ELR (cell line): ENCODE data around the gene CRYGA.
"Not testable (repeated sequence)": the region's sequence is repeated elsewhere in the genome, so short reads cannot be mapped to it uniquely, and the experiment has no call there.

Experiments used
- DNase-seq: peaks from one replicate; pipeline ENCODE4 v3.0.0-alpha.2; 2015; ENCODE audit warnings: low read depth

CRYGA gene

GRCh38 chr2:208127090-208127489 is 36.3 kb downstream of the CRYGA start:
- DNase-seq: no peak

- DNase-seq: no peak
Measured at GRCh38 chr2:208125251-208125650, 38.1 kb downstream of the CRYGA start.

GRCh38 chr2:208124013-208124715 is 39.2 kb downstream of the CRYGA start, which contains the start of gene CRYGD:
TSS of gene CRYGD (minus strand) at chr2:208124524. CDS start at chr2:208124473, 51 bp downstream.
- DNase-seq: not testable (repeated sequence)

- no peak for DNase-seq
Measured at GRCh38 chr2:208122248-208122647, 41.1 kb downstream of the CRYGA start.

GRCh38 chr2:208118918-208119317 is 44.5 kb downstream of the CRYGA start:
- DNase-seq: no peak

- not testable (repeated sequence) for DNase-seq
Measured at GRCh38 chr2:208117390-208117789, 46.0 kb downstream of the CRYGA start.

- no peak for DNase-seq
Measured at GRCh38 chr2:208112969-208113368, 50.4 kb downstream of the CRYGA start.

- not testable (repeated sequence) for DNase-seq
Measured at GRCh38 chr2:208112273-208112745, 51.1 kb downstream of the CRYGA start.
